Uterus (tissue), 4 donors: Measurements from ENCODE around the gene SLC35F1. TPM values are rescaled to one million over a fixed set of nuclear protein-coding genes. Genes with fewer than 3 reads are reported as not detected.

Source experiments
- DNase-seq, 2 donors: peaks; one replicate each; pipeline ENCODE4 v3.0.0-alpha.2; 2019 to 2020
- H3K27ac ChIP-seq, 2 donors: fragments of 200-600 bp; sonication (generic); 1 replicate in 1 of 2; 2 replicates in 1 of 2; pipeline ENCODE4 v1.5.1; 2016 to 2018
- H3K27me3 ChIP-seq, 2 donors: fragments of 200-600 bp; sonication (generic); one replicate each; pipeline ENCODE4 v1.5.1; 2018 to 2019; ENCODE audit warnings: control low read depth in 1 of 2
- H3K36me3 ChIP-seq, 2 donors: fragments of 200-600 bp; sonication (generic); one replicate each; pipeline ENCODE4 v1.5.1; 2019; ENCODE audit warnings: control low read depth in 1 of 2
- H3K4me1 ChIP-seq, 2 donors: fragments of 200-600 bp; sonication (generic); one replicate each; pipeline ENCODE4 v1.5.1; 2018 to 2019; ENCODE audit warnings: control low read depth in 1 of 2
- H3K4me3 ChIP-seq, 2 donors: fragments of 200-600 bp; sonication (generic); 1 replicate in 1 of 2; 2 replicates in 1 of 2; pipeline ENCODE4 v1.5.1; 2018 to 2019; ENCODE audit warnings: mild to moderate bottlenecking in 1 of 2
- H3K9me3 ChIP-seq, 2 donors: fragments of 200-600 bp; sonication (generic); one replicate each; pipeline ENCODE4 v1.5.1; 2019; ENCODE audit warnings: control low read depth in 1 of 2
- CTCF ChIP-seq, 4 experiments: fragments of 200-600 bp in 2 of 4; fragments of 450-650 bp in 2 of 4; sonication (generic) in 2 of 4; IDR thresholded peaks; one replicate each; pipeline ENCODE4 v1.5.1; 2016 to 2019; ENCODE audit warnings: antibody characterized with exemption in 4 of 4, mild to moderate bottlenecking in 2 of 4, moderate library complexity in 1 of 4
- POLR2A ChIP-seq, 2 donors: fragments of 450-650 bp; IDR thresholded peaks; one replicate each; pipeline ENCODE4 v1.6.1; 2016; ENCODE audit warnings: antibody characterized with exemption in 2 of 2, mild to moderate bottlenecking in 1 of 2, moderate library complexity in 1 of 2
- intact Hi-C: fragments of 100-400 bp; cut with DNase I; formaldehyde crosslinking; loops from one replicate; pipeline ENCODE4 v1.15.1; 2023; ENCODE audit warnings: low total_unique reads
- total RNA-seq, 4 donors: library from RNA; depleted of rRNA in 3 of 4; stranded (reverse); fragments of >200 nt in 3 of 4; gene quantifications; one replicate each; pipeline versions ENCODE4 v1.1.0 to v1.2.4, GENCODE V29; 2014 to 2023
- donor health status: DM: yes; HTN: yes; CAD: no.

The SLC35F1 gene
- total RNA-seq, 4 donors from 2014 or later: 1.0 to 12.1 (median 9.7) TPM

DNA sequence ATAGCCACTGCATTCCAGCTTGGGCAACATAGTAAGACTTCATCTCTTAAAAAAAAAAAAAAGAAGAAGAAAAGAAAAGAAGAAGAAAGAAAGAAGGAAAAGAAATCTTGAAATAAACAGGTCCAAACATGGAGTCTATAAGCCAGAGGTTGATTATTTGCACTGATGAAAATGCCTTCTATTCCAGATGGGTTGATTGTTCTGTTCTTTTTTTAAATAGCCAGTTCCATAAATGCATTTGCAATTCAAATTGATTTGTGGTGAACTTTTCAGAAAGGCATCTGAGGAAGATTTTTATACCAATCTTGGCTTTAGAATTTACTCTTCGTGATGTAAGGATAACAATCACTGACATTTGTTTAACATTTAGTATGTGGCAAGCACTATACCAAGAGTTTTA lies 397.3 kb downstream of the SLC35F1 start:
- Histone ChIP-seq H3K4me3 (no peak overlapping the region), H3K27ac (no peak overlapping the region), H3K4me1 (no peaks in the 10 kb centered on the region), H3K9me3 (no peaks in the 10 kb centered on the region), H3K27me3 (no peaks in the 10 kb centered on the region), H3K36me3 (no peaks in the 10 kb centered on the region)
- intact Hi-C loops: no loop called here
- no peak for DNase-seq
- TF ChIP-seq POLR2A (IDR thresholded peaks at IDR 0.05): no peak
- no peak for TF ChIP-seq CTCF (IDR thresholded peaks at IDR 0.05)

DNA sequence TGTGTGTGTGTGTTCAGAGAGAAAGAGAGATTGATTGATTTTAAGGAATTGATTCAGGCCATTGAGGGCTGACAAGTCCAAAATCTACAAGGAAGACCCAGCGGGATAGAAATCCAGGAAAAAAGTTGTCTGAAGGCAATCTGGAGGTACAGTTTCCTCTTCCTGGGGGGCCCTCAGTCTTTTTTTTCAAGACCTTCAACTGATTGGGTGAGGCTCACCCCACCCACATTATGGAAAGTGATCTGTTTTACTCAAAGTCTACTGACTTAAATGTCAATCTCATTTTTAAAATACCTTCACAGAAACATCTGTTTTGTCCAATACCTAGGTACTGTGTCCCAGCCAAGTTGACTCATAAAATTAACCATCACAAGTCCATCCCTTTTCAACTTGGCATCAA lies 398.0 kb downstream of the SLC35F1 start:
- intact Hi-C loops: no loop called here
- DNase-seq: no peak
- H3K4me1 ChIP-seq: no peaks in the 10 kb centered on the region
- H3K9me3 ChIP-seq: no peaks in the 10 kb centered on the region
- H3K27me3 ChIP-seq: no peaks in the 10 kb centered on the region
- H3K4me3 ChIP-seq: no peak overlapping the region
- TF ChIP-seq CTCF (IDR thresholded peaks at IDR 0.05) (no peak), POLR2A (IDR thresholded peaks at IDR 0.05) (no peak)
- no peaks in the 10 kb centered on the region for H3K36me3 ChIP-seq
- H3K27ac ChIP-seq: no peak overlapping the region

GRCh38 chr6:118306392-118307238 lies 399.6 kb downstream of the SLC35F1 start:
- no peaks in the 10 kb centered on the region for H3K27me3 ChIP-seq
- no peaks in the 10 kb centered on the region for H3K9me3 ChIP-seq
- TF ChIP-seq POLR2A (IDR thresholded peaks at IDR 0.05): no peak
- TF ChIP-seq CTCF (IDR thresholded peaks at IDR 0.05): no peak
- intact Hi-C loops: no loop called here
- H3K4me1 ChIP-seq: no peaks in the 10 kb centered on the region
- H3K36me3 ChIP-seq: no peaks in the 10 kb centered on the region
- H3K27ac ChIP-seq: peak overlapping the region; percentile 5 to 6
- H3K4me3 ChIP-seq: no peak overlapping the region
- DNase-seq: no peak

DNA sequence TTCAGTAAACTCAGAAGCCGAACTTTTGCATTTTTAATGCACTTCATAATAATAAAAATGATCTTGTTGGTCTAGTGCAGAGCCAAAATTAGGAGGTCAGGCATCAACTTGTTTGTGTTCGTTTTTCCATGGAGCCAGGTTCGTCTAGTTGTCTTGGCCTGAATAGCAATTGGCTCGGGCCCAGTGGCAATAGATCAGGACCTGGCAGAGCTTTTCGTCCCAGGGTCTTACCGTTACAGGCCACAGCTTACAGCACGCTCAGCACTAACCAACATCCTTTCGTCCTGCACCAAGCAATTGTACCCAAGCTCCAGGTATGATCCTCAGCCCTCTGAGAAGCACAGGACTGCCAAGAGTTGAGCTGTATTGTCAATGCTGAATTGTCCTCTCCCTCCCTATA lies 400.5 kb downstream of the SLC35F1 start:
- Histone ChIP-seq H3K4me1 (no peaks in the 10 kb centered on the region), H3K27ac (peak overlapping the region; percentile 7 to 10), H3K27me3 (no peaks in the 10 kb centered on the region), H3K36me3 (no peaks in the 10 kb centered on the region), H3K9me3 (no peaks in the 10 kb centered on the region), H3K4me3 (no peak overlapping the region)
- peak in 1 of 2 donors; percentile 55 for DNase-seq
- intact Hi-C loops: no loop called here
- no peak for TF ChIP-seq POLR2A (IDR thresholded peaks at IDR 0.05)
- no peak for TF ChIP-seq CTCF (IDR thresholded peaks at IDR 0.05)

- H3K27ac ChIP-seq: no peak overlapping the region
- H3K4me1 ChIP-seq: no peaks in the 10 kb centered on the region
- H3K27me3 ChIP-seq: no peaks in the 10 kb centered on the region
These were observed 402.5 kb downstream of the SLC35F1 start for GRCh38 chr6:118309337-118310093.

More at GRCh38 chr6:118309337-118310093, 402.5 kb downstream of the SLC35F1 start:
- no peaks in the 10 kb centered on the region for H3K36me3 ChIP-seq
- no peak for DNase-seq
- no peak overlapping the region for H3K4me3 ChIP-seq
- TF ChIP-seq POLR2A (IDR thresholded peaks at IDR 0.05): no peak
- TF ChIP-seq CTCF (IDR thresholded peaks at IDR 0.05): no peak
- intact Hi-C loops: no loop called here
- no peaks in the 10 kb centered on the region for H3K9me3 ChIP-seq
